Measurements from ENCODE around the gene PRDM16. TPM values are rescaled to one million over a fixed set of nuclear protein-coding genes. Genes with fewer than 3 reads are reported as not detected.

The PRDM16 gene
- total and polyA plus RNA-seq, 2 donors (not counting 1 experiment from before 2014, with no cell fraction given), result 0.03 to 0.12 TPM

- Mint-ChIP-seq H3K27me3 (peaks cover 30% of the 10 kb centered on the region), H3K9me3 (ENCODE audit: insufficient read depth) (peaks cover 3% of the 10 kb centered on the region), H3K4me3 (no peak overlapping the region), H3K4me1 (no peaks in the 10 kb centered on the region), H3K27ac (no peak overlapping the region)
- CTCF ChIA-PET, result no interaction called here
- Histone ChIP-seq H3K27ac (ENCODE audit: low read length in 2 of 2) (no peak overlapping the region), H3K27me3 (replicated peaks in 1 of 4; ENCODE audit: control extremely low read depth in 1 of 4, control insufficient read depth in 3 of 4, insufficient read depth in 4 of 4, low read length in 3 of 4) (peaks cover 0 to 3% (median 0%) of the 10 kb centered on the region in 4 experiments), H2AFZ (ENCODE audit: insufficient read depth, low read depth, low read length, poor library complexity, severe bottlenecking) (no peak overlapping the region), H3K9ac (ENCODE audit: low read length) (no peak overlapping the region), H3K4me3 (ENCODE audit: control extremely low read depth in 1 of 5, extremely low read depth in 1 of 5, insufficient read depth in 1 of 5, low read depth in 2 of 5, low read length in 4 of 5) (no peak overlapping the region), H3K9me3 (ENCODE audit: control extremely low read depth in 1 of 3, control insufficient read depth in 2 of 3, insufficient read depth in 1 of 3, low read length in 2 of 3) (peaks cover 0 to 12% (median 0%) of the 10 kb centered on the region in 3 donors), H3K36me3 (replicated peaks in 1 of 2; ENCODE audit: control extremely low read depth in 1 of 2, control insufficient read depth in 1 of 2, extremely low read depth in 1 of 2, insufficient read depth in 2 of 2, low read length in 1 of 2) (no peaks in the 10 kb centered on the region), H3K4me1 (ENCODE audit: control insufficient read depth in 2 of 2, insufficient read depth in 2 of 2, low read length in 2 of 2) (no peaks in the 10 kb centered on the region), H4K20me1 (ENCODE audit: control insufficient read depth, insufficient read depth, low read length, poor library complexity, severe bottlenecking) (no peaks in the 10 kb centered on the region), H3K79me2 (ENCODE audit: control insufficient read depth, insufficient read depth, low read length) (no peaks in the 10 kb centered on the region), H3K4me2 (replicated peaks; ENCODE audit: low read depth, low read length, poor library complexity, severe bottlenecking) (no peak overlapping the region)
- DNase-seq (no peak), ATAC-seq (ENCODE audit: low read depth) (no peak)
- POLR2A ChIA-PET, result no interaction called here
- TF ChIP-seq EZH2 (IDR thresholded peaks at IDR 0.05; ENCODE audit: borderline replicate concordance, insufficient read depth, low read depth, low read length, poor library complexity, severe bottlenecking), result no peak
- TF ChIP-seq CTCF (IDR thresholded peaks at IDR 0.05), result no peak
- intact Hi-C loops (cut with micrococcal nuclease), result no loop called here
Observed at GRCh38 chr1:3050603-3051002, 18.4 kb upstream of the PRDM16 start.

GRCh38 chr1:3051270-3052268, 17.4 kb upstream of the PRDM16 start:
- no peaks in the 10 kb centered on the region for H3K4me1 Mint-ChIP-seq
- peaks cover 24% of the 10 kb centered on the region for H3K27me3 Mint-ChIP-seq
- Histone ChIP-seq H3K9ac (ENCODE audit: low read length) (no peak overlapping the region), H3K79me2 (ENCODE audit: control insufficient read depth, insufficient read depth, low read length) (no peaks in the 10 kb centered on the region), H3K9me3 (ENCODE audit: control extremely low read depth in 1 of 3, control insufficient read depth in 2 of 3, insufficient read depth in 1 of 3, low read length in 2 of 3) (peaks cover 0 to 12% (median 0%) of the 10 kb centered on the region in 3 donors), H3K4me2 (replicated peaks; ENCODE audit: low read depth, low read length, poor library complexity, severe bottlenecking) (no peak overlapping the region), H4K20me1 (ENCODE audit: control insufficient read depth, insufficient read depth, low read length, poor library complexity, severe bottlenecking) (no peaks in the 10 kb centered on the region), H2AFZ (ENCODE audit: insufficient read depth, low read depth, low read length, poor library complexity, severe bottlenecking) (no peak overlapping the region), H3K27me3 (replicated peaks in 1 of 4; ENCODE audit: control extremely low read depth in 1 of 4, control insufficient read depth in 3 of 4, insufficient read depth in 4 of 4, low read length in 3 of 4) (no peaks in the 10 kb centered on the region), H3K36me3 (replicated peaks in 1 of 2; ENCODE audit: control extremely low read depth in 1 of 2, control insufficient read depth in 1 of 2, extremely low read depth in 1 of 2, insufficient read depth in 2 of 2, low read length in 1 of 2) (no peaks in the 10 kb centered on the region), H3K27ac (ENCODE audit: low read length in 2 of 2) (no peak overlapping the region), H3K4me3 (ENCODE audit: control extremely low read depth in 1 of 5, extremely low read depth in 1 of 5, insufficient read depth in 1 of 5, low read depth in 2 of 5, low read length in 4 of 5) (no peak overlapping the region), H3K4me1 (ENCODE audit: control insufficient read depth in 2 of 2, insufficient read depth in 2 of 2, low read length in 2 of 2) (no peaks in the 10 kb centered on the region)
- no peak overlapping the region for H3K27ac Mint-ChIP-seq
- ChIA-PET POLR2A (no interaction called here), CTCF (no interaction called here)
- 80% methylated on average over 3 of the region's 3 CpGs for WGBS (ENCODE audit: insufficient coverage)
- no peak overlapping the region for H3K4me3 Mint-ChIP-seq
- TF ChIP-seq CTCF (IDR thresholded peaks at IDR 0.05) (no peak), EZH2 (IDR thresholded peaks at IDR 0.05; ENCODE audit: borderline replicate concordance, insufficient read depth, low read depth, low read length, poor library complexity, severe bottlenecking) (no peak)
- intact Hi-C loops (cut with micrococcal nuclease), result no loop called here
- ATAC-seq (ENCODE audit: low read depth) (no peak), DNase-seq (no peak)
- H3K9me3 Mint-ChIP-seq (ENCODE audit: insufficient read depth), result peaks cover 3% of the 10 kb centered on the region
